Fibroblast of gingiva (primary cell): ENCODE results near the gene P2RX4.
"Not testable (repeated sequence)": the region's sequence is repeated elsewhere in the genome, so short reads cannot be mapped to it uniquely, and the experiment has no call there.

Experiments
- DNase-seq: peaks from one replicate; pipeline ENCODE4 v3.0.0-alpha.2; 2011; ENCODE audit warnings: low read depth

The P2RX4 gene

GRCh38 chr12:121279071-121279375 lies 69.1 kb downstream of the P2RX4 start:
- no peak for DNase-seq

- DNase-seq: peak; percentile 28
These were observed 69.6 kb downstream of the P2RX4 start for GRCh38 chr12:121279507-121279915.

DNA sequence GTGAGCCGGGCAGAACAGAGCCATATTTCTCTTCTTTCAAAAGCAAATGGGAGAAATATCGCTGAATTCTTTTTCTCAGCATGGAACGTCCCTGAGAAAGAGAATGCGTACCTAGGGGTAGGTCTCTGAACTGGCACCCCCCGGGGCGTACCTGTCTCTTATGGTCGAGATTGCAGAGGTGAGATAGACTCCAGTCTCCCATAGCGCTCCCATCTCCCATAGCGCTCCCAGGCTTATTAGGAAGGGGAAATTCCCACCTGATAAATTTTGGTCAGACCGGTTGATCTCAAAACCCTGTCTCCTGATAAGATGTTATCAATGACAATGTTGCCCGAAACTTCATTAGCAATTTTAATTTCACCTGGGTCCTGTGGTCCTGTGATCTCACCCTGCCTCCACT lies 70.6 kb downstream of the P2RX4 start:
- DNase-seq: not testable (repeated sequence)

- DNase-seq: not testable (repeated sequence)
These were observed 71.2 kb downstream of the P2RX4 start for GRCh38 chr12:121281116-121281515.

- DNase-seq: no peak
These were observed 72.3 kb downstream of the P2RX4 start for GRCh38 chr12:121282072-121282742.

- DNase-seq: not testable (repeated sequence)
These were observed 73.0 kb downstream of the P2RX4 start for GRCh38 chr12:121282910-121283309.

- no peak for DNase-seq
These were observed 73.5 kb downstream of the P2RX4 start for GRCh38 chr12:121283388-121283787.
